Naive thymus-derived CD4-positive, alpha-beta T cell (primary cell): ENCODE results near the gene LTC4S. TPM values are rescaled to one million over a fixed set of nuclear protein-coding genes. Genes with fewer than 3 reads are reported as not detected.

Source experiments
- ATAC-seq: fragments of 150-1000 bp; cut with Tn5 transposase; 2 replicates; pipeline ENCODE4 v1.10.0; 2021; ENCODE audit warnings: mild to moderate bottlenecking, moderate library complexity
- CTCF ChIA-PET: fragments of 350-600 bp; sonication (Branson Sonifier 250); formaldehyde crosslinking; loops from one replicate; lab custom pipeline; 2021; ENCODE audit warnings: antibody characterized with exemption; lab: Charles Lee
- POLR2A ChIA-PET: fragments of 350-600 bp; sonication (Branson Sonifier 250); formaldehyde crosslinking; loops from one replicate; lab custom pipeline; 2021; ENCODE audit warnings: antibody characterized with exemption, inconsistent platforms; lab: Charles Lee
- DNase-seq, 9 donors: peaks; one replicate each; pipeline versions ENCODE4 v3.0.0 to v3.0.0-alpha.2; 2020 to 2022; ENCODE audit warnings: mixed read lengths in 1 of 9
- H3K27ac ChIP-seq: one replicate; pipeline ENCODE4 v1.7.0; 2013; ENCODE audit warnings: mild to moderate bottlenecking, low read depth, low read length, moderate library complexity
- H3K27me3 ChIP-seq, 2 donors: one replicate each; pipeline ENCODE4 v1.7.0; 2013; ENCODE audit warnings: low read length in 2 of 2, mild to moderate bottlenecking in 2 of 2, moderate library complexity in 2 of 2; ENCODE audit not compliant: control insufficient read depth in 2 of 2, insufficient read depth in 2 of 2
- H3K36me3 ChIP-seq, 3 experiments: 1 replicate in 2 of 3; 2 replicates in 1 of 3; pipeline ENCODE4 v1.7.0; 2013; ENCODE audit warnings: low read length in 3 of 3, mild to moderate bottlenecking in 3 of 3, moderate library complexity in 1 of 3; ENCODE audit not compliant: insufficient read depth in 3 of 3, control insufficient read depth in 2 of 3
- H3K4me1 ChIP-seq, 2 donors: one replicate each; pipeline ENCODE4 v1.7.0; 2013; ENCODE audit warnings: low read length in 2 of 2, mild to moderate bottlenecking in 2 of 2, moderate library complexity in 1 of 2; ENCODE audit not compliant: control insufficient read depth in 2 of 2, insufficient read depth in 2 of 2
- H3K4me3 ChIP-seq: 2 replicates; pipeline ENCODE4 v1.7.0; 2013; ENCODE audit warnings: mild to moderate bottlenecking, low read length
- H3K9me3 ChIP-seq, 3 experiments: 1 replicate in 2 of 3; 2 replicates in 1 of 3; pipeline ENCODE4 v1.7.0; 2013; ENCODE audit warnings: low read length in 3 of 3; ENCODE audit not compliant: control insufficient read depth in 2 of 3
- H3K27ac Mint-ChIP-seq, 9 donors: one replicate each; pipeline ENCODE4 v1.8.0; 2020 to 2022; ENCODE audit warnings: mixed read lengths in 9 of 9, mild to moderate bottlenecking in 8 of 9, moderate library complexity in 5 of 9, inconsistent platforms in 2 of 9
- H3K27me3 Mint-ChIP-seq, 5 donors: one replicate each; pipeline ENCODE4 v1.8.0; 2021 to 2022; ENCODE audit warnings: mixed read lengths in 5 of 5, mild to moderate bottlenecking in 1 of 5
- H3K36me3 Mint-ChIP-seq, 5 donors: one replicate each; pipeline ENCODE4 v1.8.0; 2020 to 2022; ENCODE audit warnings: mixed read lengths in 5 of 5, mild to moderate bottlenecking in 3 of 5, inconsistent platforms in 1 of 5
- H3K4me1 Mint-ChIP-seq, 7 donors: one replicate each; pipeline ENCODE4 v1.8.0; 2020 to 2022; ENCODE audit warnings: mixed read lengths in 7 of 7, mild to moderate bottlenecking in 3 of 7, inconsistent platforms in 1 of 7
- H3K4me3 Mint-ChIP-seq, 10 donors: one replicate each; pipeline ENCODE4 v1.8.0; 2020 to 2022; ENCODE audit warnings: mild to moderate bottlenecking in 10 of 10, mixed read lengths in 10 of 10, moderate library complexity in 6 of 10, inconsistent platforms in 2 of 10
- H3K9me3 Mint-ChIP-seq, 11 donors: one replicate each; pipeline ENCODE4 v1.8.0; 2020 to 2022; ENCODE audit warnings: mixed read lengths in 11 of 11, mild to moderate bottlenecking in 4 of 11, inconsistent platforms in 1 of 11, moderate library complexity in 1 of 11
- intact Hi-C, 2 donors: fragments of 100-400 bp; cut with micrococcal nuclease; formaldehyde crosslinking; loops; one replicate each; pipeline ENCODE4 v1.15.1; 2023
- polyA plus RNA-seq, 2 donors: library from polyadenylated mRNA; unstranded; fragments of 300-500 nt; fragmentation: Illumina TruSeq; gene quantifications; one replicate each; pipeline ENCODE4 v1.2.3, GENCODE V29; 2021
- total RNA-seq, 6 experiments: library from RNA in 5 of 6; stranded (reverse) in 5 of 6; gene quantifications; 1 replicate in 5 of 6; 2 replicates in 1 of 6; pipeline ENCODE4 v1.2.3 and lab custom pipeline; 2021 to 2026

The LTC4S gene
- total and polyA plus RNA-seq, 7 experiments from 2014 or later, result 0.97 to 8.1 (median 4.9) TPM

DNA sequence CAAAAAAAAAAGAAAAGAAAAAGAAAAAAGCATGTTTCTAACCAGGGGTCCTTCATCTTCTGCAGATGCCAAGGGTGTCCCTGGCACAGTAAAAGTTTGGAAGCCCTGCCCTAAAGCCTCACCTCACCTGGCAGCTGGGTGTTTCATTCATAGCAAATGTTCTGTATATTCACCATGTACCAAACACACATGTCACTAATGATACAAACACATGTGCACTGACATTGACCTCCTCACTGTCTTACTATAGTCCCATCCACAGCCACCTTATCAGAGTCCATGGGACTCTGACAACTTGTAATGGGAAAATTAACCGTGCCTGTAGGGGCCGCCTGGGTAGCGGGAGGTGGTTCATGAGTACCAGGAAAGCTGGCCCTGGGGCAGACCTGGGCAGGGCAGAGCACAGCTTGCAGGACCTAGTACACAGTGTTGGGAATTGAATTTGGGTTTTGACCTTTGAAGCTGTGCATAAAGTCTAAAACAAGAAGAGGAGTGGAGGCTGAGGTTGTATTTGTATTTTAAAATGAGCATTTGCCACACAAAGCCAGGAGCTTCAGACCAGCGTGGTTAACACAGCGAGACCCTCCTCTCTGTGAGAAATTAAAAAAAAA, 19.3 kb downstream of the LTC4S start:
- H3K4me1 ChIP-seq, result peaks cover 0 to under 1% of the 10 kb centered on the region in 2 donors
- DNase-seq, result no peak
- peaks cover 0 to 22% (median 0%) of the 10 kb centered on the region in 3 experiments for H3K36me3 ChIP-seq
- peaks cover 0 to 21% (median 4%) of the 10 kb centered on the region in 5 donors for H3K36me3 Mint-ChIP-seq
- ATAC-seq, result no peak
- H3K9me3 Mint-ChIP-seq, result no peaks in the 10 kb centered on the region
- no peaks in the 10 kb centered on the region for H3K9me3 ChIP-seq
- H3K27me3 ChIP-seq, result no peaks in the 10 kb centered on the region
- POLR2A ChIA-PET, result no interaction called here
- CTCF ChIA-PET, result no interaction called here
- H3K27me3 Mint-ChIP-seq, result peaks cover 0 to 3% (median 0%) of the 10 kb centered on the region in 5 donors
- no peak overlapping the region for H3K27ac Mint-ChIP-seq
- intact Hi-C loops, result loop anchor here in 1 of 2 donors (10.0 kb wide), 1 partner anchor 1608 kb away; the partner anchor contains the start of gene HNRNPAB
- H3K27ac ChIP-seq, result no peak overlapping the region
- H3K4me1 Mint-ChIP-seq, result peaks cover 6 to 16% (median 10%) of the 10 kb centered on the region in 7 donors
- H3K4me3 Mint-ChIP-seq, result peak overlapping the region in 1 of 10 donors; percentile 5
- H3K4me3 ChIP-seq, result no peak overlapping the region

GRCh38 chr5:179814090-179814489, 20.3 kb downstream of the LTC4S start:
- Mint-ChIP-seq H3K36me3 (peaks cover 0 to 21% (median 4%) of the 10 kb centered on the region in 5 donors), H3K4me1 (peaks cover 8 to 22% (median 13%) of the 10 kb centered on the region in 7 donors), H3K27me3 (peaks cover 0 to 3% (median 0%) of the 10 kb centered on the region in 5 donors), H3K27ac (no peak overlapping the region), H3K4me3 (no peak overlapping the region), H3K9me3 (no peaks in the 10 kb centered on the region)
- no peaks in the 10 kb centered on the region for H3K27me3 ChIP-seq
- H3K4me1 ChIP-seq, result peaks cover 3 to 6% of the 10 kb centered on the region in 2 donors
- DNase-seq, result no peak
- ChIA-PET POLR2A (no interaction called here), CTCF (interaction anchor here (0.6 kb wide), 1 partner anchor 19 kb away, joined by 4 read pairs; no protein-coding TSS in a partner anchor)
- H3K9me3 ChIP-seq, result no peaks in the 10 kb centered on the region
- intact Hi-C loops, result loop anchor here in 1 of 2 donors (10.0 kb wide), 1 partner anchor 1609 kb away; the partner anchor contains the start of gene HNRNPAB
- peaks cover 0 to 22% (median 0%) of the 10 kb centered on the region in 3 experiments for H3K36me3 ChIP-seq
- no peak overlapping the region for H3K27ac ChIP-seq
- no peak for ATAC-seq
- H3K4me3 ChIP-seq, result no peak overlapping the region

GRCh38 chr5:179815491-179816249, 21.9 kb downstream of the LTC4S start:
- ChIA-PET CTCF (no interaction called here), POLR2A (interaction anchor here (1.9 to 10.0 kb wide), 2 partner anchors 11 to 192 kb away, joined by 7 to 136 read pairs; partner anchors contain the start of genes HNRNPH1 and MGAT4B)
- no peak for DNase-seq
- H3K9me3 Mint-ChIP-seq, result no peaks in the 10 kb centered on the region
- H3K4me1 ChIP-seq, result peaks cover 17 to 19% of the 10 kb centered on the region in 2 donors
- H3K27ac Mint-ChIP-seq, result peak overlapping the region in 3 of 9 donors; percentile 21 to 91 (median 48)
- H3K27me3 Mint-ChIP-seq, result peaks cover 0 to 3% (median 0%) of the 10 kb centered on the region in 5 donors
- intact Hi-C loops, result loop anchor here in 1 of 2 donors (5.0 to 10.0 kb wide), 2 partner anchors 477 to 1611 kb away; partner anchors contain the start of genes HNRNPAB and MAPK9
- H3K36me3 ChIP-seq, result peaks cover 0 to 22% (median 0%) of the 10 kb centered on the region in 3 experiments
- H3K36me3 Mint-ChIP-seq, result peaks cover 0 to 18% (median 4%) of the 10 kb centered on the region in 5 donors
- H3K4me3 ChIP-seq, result no peak overlapping the region
- no peak overlapping the region for H3K27ac ChIP-seq
- ATAC-seq, result no peak
- H3K4me3 Mint-ChIP-seq, result peak overlapping the region in 9 of 10 donors; percentile 27 to 68 (median 42)
- no peaks in the 10 kb centered on the region for H3K27me3 ChIP-seq
- peaks cover 16 to 31% (median 24%) of the 10 kb centered on the region in 7 donors for H3K4me1 Mint-ChIP-seq
- H3K9me3 ChIP-seq, result no peaks in the 10 kb centered on the region

- Histone ChIP-seq H3K27ac (no peak overlapping the region), H3K9me3 (no peaks in the 10 kb centered on the region), H3K4me3 (no peak overlapping the region), H3K36me3 (peaks cover 0 to 29% (median 0%) of the 10 kb centered on the region in 3 experiments), H3K27me3 (no peaks in the 10 kb centered on the region), H3K4me1 (peaks cover 17 to 19% of the 10 kb centered on the region in 2 donors)
- DNase-seq (no peak), ATAC-seq (no peak)
- ChIA-PET POLR2A (interaction anchor here (1.9 to 10.0 kb wide), 2 partner anchors 11 to 193 kb away, joined by 7 to 136 read pairs; partner anchors contain the start of genes HNRNPH1 and MGAT4B), CTCF (no interaction called here)
- peaks cover 0 to 3% (median 0%) of the 10 kb centered on the region in 5 donors for H3K27me3 Mint-ChIP-seq
- H3K27ac Mint-ChIP-seq, result no peak overlapping the region
- intact Hi-C loops, result loop anchor here in 1 of 2 donors (5.0 to 10.0 kb wide), 2 partner anchors 476 to 1612 kb away; partner anchors contain the start of genes HNRNPAB and MAPK9
- H3K4me1 Mint-ChIP-seq, result peaks cover 16 to 31% (median 24%) of the 10 kb centered on the region in 7 donors
- H3K9me3 Mint-ChIP-seq, result no peaks in the 10 kb centered on the region
- peak overlapping the region in 3 of 10 donors; percentile 16 to 68 (median 21) for H3K4me3 Mint-ChIP-seq
- peaks cover 0 to 18% (median 4%) of the 10 kb centered on the region in 5 donors for H3K36me3 Mint-ChIP-seq
Observed at GRCh38 chr5:179816401-179816795, 22.6 kb downstream of the LTC4S start.

GRCh38 chr5:179816796-179817469, 23.1 kb downstream of the LTC4S start:
- DNase-seq, result no peak
- Mint-ChIP-seq H3K9me3 (peaks cover 0 to 3% (median 0%) of the 10 kb centered on the region in 11 donors), H3K27ac (no peak overlapping the region), H3K27me3 (peaks cover 0 to 3% (median 0%) of the 10 kb centered on the region in 5 donors), H3K4me3 (peak overlapping the region in 8 of 10 donors; percentile 3 to 96 (median 78)), H3K4me1 (peaks cover 18 to 35% (median 28%) of the 10 kb centered on the region in 7 donors), H3K36me3 (peaks cover 0 to 15% (median 4%) of the 10 kb centered on the region in 5 donors)
- Histone ChIP-seq H3K27ac (no peak overlapping the region), H3K4me3 (no peak overlapping the region), H3K9me3 (no peaks in the 10 kb centered on the region), H3K27me3 (no peaks in the 10 kb centered on the region), H3K4me1 (peaks cover 19 to 22% of the 10 kb centered on the region in 2 donors), H3K36me3 (peaks cover 0 to 29% (median 0%) of the 10 kb centered on the region in 3 experiments)
- ATAC-seq, result no peak
- ChIA-PET CTCF (no interaction called here), POLR2A (interaction anchor here (10.0 kb wide), 1 partner anchor 12 kb away, joined by 136 read pairs; the partner anchor contains the start of gene MGAT4B)
- intact Hi-C loops, result loop anchor here in 1 of 2 donors (5.0 to 10.0 kb wide), 2 partner anchors 475 to 1612 kb away; partner anchors contain the start of genes HNRNPAB and MAPK9
